ENCODE results near the gene SUPT4H1.

Gene SUPT4H1

DNA sequence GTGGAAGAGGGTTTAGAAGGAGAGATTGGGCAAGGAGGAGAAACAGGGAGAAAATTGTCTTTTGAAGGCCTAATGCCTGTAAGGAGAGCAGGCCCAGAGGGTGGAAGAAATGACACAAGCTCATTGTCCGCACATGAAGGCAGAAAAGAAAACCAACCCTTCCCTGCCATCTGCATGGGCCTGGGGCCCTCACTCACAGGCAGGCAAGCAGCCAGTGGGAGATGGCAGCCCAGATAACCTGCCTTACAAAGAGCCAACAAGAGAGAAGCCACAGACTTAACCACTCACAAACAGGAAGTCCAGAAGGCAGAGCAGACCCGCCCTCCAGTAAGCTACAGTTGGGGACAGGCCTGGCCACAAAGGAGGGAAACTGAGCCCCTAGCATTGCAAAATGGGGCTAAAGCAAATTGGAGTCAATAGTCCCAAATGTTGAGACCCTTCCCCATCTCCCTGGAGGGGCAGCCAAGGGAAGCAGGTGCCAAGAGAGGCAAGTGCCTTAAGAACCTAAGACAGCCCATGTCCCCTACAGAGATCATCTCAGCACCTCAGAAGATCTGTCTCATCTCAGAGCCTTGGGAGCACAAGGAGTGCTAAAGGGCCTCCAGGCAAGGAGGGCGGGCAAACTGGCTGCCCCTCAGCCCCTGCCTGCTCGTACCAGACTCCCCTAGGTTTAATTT is 16.1 kb downstream of the SUPT4H1 start:
- DNase-seq (ENCODE audit: low read depth, low spot score) = no peak
- ChIA-PET POLR2A (interaction anchor here (7.5 kb wide), 1 partner anchor 15 kb away, joined by 88 read pairs; the partner anchor contains the start of gene SUPT4H1), CTCF (interaction anchor here (1.2 to 6.3 kb wide), 7 partner anchors 8 to 20 kb away, joined by 3 to 28 read pairs (median 7); partner anchors contain the start of genes SUPT4H1 and TSPOAP1)
- H3K4me3 ChIP-seq (ENCODE audit: low read depth, low read length) = no peak overlapping the region
- TF ChIP-seq, protein P1, sequence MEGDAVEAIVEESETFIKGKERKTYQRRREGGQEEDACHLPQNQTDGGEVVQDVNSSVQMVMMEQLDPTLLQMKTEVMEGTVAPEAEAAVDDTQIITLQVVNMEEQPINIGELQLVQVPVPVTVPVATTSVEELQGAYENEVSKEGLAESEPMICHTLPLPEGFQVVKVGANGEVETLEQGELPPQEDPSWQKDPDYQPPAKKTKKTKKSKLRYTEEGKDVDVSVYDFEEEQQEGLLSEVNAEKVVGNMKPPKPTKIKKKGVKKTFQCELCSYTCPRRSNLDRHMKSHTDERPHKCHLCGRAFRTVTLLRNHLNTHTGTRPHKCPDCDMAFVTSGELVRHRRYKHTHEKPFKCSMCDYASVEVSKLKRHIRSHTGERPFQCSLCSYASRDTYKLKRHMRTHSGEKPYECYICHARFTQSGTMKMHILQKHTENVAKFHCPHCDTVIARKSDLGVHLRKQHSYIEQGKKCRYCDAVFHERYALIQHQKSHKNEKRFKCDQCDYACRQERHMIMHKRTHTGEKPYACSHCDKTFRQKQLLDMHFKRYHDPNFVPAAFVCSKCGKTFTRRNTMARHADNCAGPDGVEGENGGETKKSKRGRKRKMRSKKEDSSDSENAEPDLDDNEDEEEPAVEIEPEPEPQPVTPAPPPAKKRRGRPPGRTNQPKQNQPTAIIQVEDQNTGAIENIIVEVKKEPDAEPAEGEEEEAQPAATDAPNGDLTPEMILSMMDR (IDR thresholded peaks at IDR 0.05; ENCODE audit: insufficient read depth, low read length, missing control alignments) = no peak

GRCh38 chr17:58335061-58335731 is 16.8 kb downstream of the SUPT4H1 start:
- DNase-seq (ENCODE audit: low read depth, low spot score) = no peak
- ChIA-PET POLR2A (interaction anchor here (7.5 kb wide), 1 partner anchor 16 kb away, joined by 88 read pairs; the partner anchor contains the start of gene SUPT4H1), CTCF (interaction anchor here (1.4 to 6.3 kb wide), 4 partner anchors 11 to 19 kb away, joined by 3 to 28 read pairs (median 8); partner anchors contain the start of gene SUPT4H1)
- TF ChIP-seq, protein P1 (IDR thresholded peaks at IDR 0.05; ENCODE audit: insufficient read depth, low read length, missing control alignments) = no peak
- H3K4me3 ChIP-seq (ENCODE audit: low read depth, low read length) = no peak overlapping the region

DNA sequence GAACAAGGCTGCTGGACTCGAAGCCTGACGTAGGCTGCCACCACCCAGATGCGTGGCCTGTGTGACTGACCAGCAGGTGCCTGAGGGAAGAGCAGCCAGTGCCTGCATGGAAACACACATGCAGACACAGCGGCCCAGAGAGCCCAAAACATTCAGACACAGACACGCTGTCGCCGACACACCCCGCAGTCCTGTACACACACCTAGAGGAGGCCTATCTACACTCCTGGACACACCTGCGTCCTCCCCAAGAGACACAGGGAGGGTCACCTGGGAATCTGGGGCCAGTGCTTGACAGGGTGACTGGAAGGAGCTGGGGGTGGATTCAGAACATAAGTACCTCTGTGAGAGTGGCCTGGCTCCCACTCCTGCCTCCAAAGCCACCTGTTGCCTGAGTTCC is 17.3 kb downstream of the SUPT4H1 start:
- no peak overlapping the region for H3K4me3 ChIP-seq (ENCODE audit: low read depth, low read length)
- no peak for DNase-seq (ENCODE audit: low read depth, low spot score)
- CTCF ChIA-PET = interaction anchor here (1.7 to 6.3 kb wide), 3 partner anchors 7 to 16 kb away, joined by 3 to 28 read pairs (median 10); partner anchors contain the start of gene SUPT4H1
- POLR2A ChIA-PET = no interaction called here
- TF ChIP-seq, protein P1 (IDR thresholded peaks at IDR 0.05; ENCODE audit: insufficient read depth, low read length, missing control alignments) = no peak

DNA sequence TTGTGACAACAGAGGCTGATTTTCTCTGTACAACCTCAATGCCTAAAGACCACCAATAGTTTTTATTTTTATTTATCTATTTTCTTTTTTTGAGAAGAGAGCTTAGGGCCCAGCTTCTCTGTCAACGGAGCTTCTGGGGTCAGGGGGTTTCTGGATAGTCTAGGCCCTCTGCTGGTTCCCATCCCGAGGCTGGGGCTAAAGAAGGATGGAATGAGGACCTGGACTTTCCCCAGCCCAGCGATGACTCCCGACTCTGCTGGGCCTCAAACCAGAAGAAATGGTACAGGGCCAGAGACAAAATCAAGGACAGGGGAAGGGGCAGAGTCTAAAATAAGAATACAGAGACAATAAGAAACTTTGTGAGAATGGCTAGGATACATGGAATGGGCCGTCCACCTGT is 17.7 kb downstream of the SUPT4H1 start:
- ChIA-PET CTCF (interaction anchor here (1.7 to 2.9 kb wide), 2 partner anchors 8 to 10 kb away, joined by 3 to 10 read pairs; no protein-coding TSS in a partner anchor), POLR2A (no interaction called here)
- TF ChIP-seq, protein P1 (IDR thresholded peaks at IDR 0.05; ENCODE audit: insufficient read depth, low read length, missing control alignments) = no peak
- no peak for DNase-seq (ENCODE audit: low read depth, low spot score)
- no peak overlapping the region for H3K4me3 ChIP-seq (ENCODE audit: low read depth, low read length)

DNA sequence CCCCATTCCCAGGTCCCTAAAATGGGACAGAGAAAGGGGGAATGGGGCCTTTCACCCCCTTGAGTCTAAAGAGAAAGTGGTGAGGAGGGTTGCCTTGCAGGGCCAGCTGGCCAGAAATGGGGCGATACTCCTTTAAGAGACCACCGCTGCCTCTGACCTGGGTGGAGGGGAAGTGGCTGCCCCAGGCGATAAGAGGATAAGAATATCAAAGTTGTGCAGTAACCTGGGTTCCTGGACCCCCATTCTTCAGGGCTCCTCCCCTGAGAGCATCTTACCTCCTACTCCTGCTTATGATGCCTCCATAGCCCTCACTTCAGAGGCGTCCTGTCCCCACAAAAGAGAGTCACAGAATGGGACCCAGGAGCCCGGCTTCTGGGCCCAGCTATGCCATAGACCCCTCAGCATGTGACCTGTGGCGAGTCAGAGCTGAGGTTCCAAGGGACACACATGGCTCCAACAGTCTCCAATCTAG is 18.2 kb downstream of the SUPT4H1 start:
- ChIA-PET CTCF (interaction anchor here (1.7 to 2.9 kb wide), 2 partner anchors 8 to 9 kb away, joined by 3 to 10 read pairs; no protein-coding TSS in a partner anchor), POLR2A (no interaction called here)
- DNase-seq (ENCODE audit: low read depth, low spot score) = no peak
- no peak overlapping the region for H3K4me3 ChIP-seq (ENCODE audit: low read depth, low read length)
- TF ChIP-seq, protein P1 (IDR thresholded peaks at IDR 0.05; ENCODE audit: insufficient read depth, low read length, missing control alignments) = no peak

Data from AG04449 (cell line).